Right atrium auricular region (tissue), 2 donors: ENCODE results near the gene EVC. TPM values are rescaled to one million over a fixed set of nuclear protein-coding genes. Genes with fewer than 3 reads are reported as not detected.

Source experiments
- DNase-seq: peaks from one replicate; pipeline ENCODE4 v3.0.0-alpha.2; 2019; ENCODE audit warnings: low spot score
- H3K27ac ChIP-seq, 2 donors: fragments of 200-600 bp; sonication (generic); 1 replicate in 1 of 2; 2 replicates in 1 of 2; pipeline ENCODE4 v1.5.1; 2016 to 2019
- H3K27me3 ChIP-seq, 2 donors: fragments of 200-600 bp; sonication (generic); one replicate each; pipeline versions ENCODE4 v1.5.1 to v1.6.0; 2017 to 2019
- H3K36me3 ChIP-seq: fragments of 200-600 bp; sonication (generic); one replicate; pipeline ENCODE4 v1.5.1; 2016
- H3K4me1 ChIP-seq, 2 donors: fragments of 200-600 bp; sonication (generic); one replicate each; pipeline versions ENCODE4 v1.5.1 to v1.6.0; 2017 to 2019
- H3K4me3 ChIP-seq, 2 donors: fragments of 200-600 bp; sonication (generic); 1 replicate in 1 of 2; 2 replicates in 1 of 2; pipeline ENCODE4 v1.5.1; 2017 to 2019; ENCODE audit warnings: mild to moderate bottlenecking in 1 of 2, moderate library complexity in 1 of 2
- H3K9me3 ChIP-seq, 2 donors: fragments of 200-600 bp; sonication (generic); one replicate each; pipeline ENCODE4 v1.5.1; 2019
- total RNA-seq, 2 donors: library from RNA; depleted of rRNA; stranded (reverse); fragments of >200 nt; gene quantifications; one replicate each; pipeline ENCODE4 v1.1.0, GENCODE V29; 2016
- TF ChIP-seq, protein P1 (sequence below), 2 donors: fragments of 200-600 bp; sonication (generic); IDR thresholded peaks; one replicate each; pipeline ENCODE4 v1.5.1; 2019; ENCODE audit warnings: antibody characterized with exemption in 2 of 2

Gene EVC
- total RNA-seq, 2 donors from 2014 or later: 8.6 to 14.1 TPM

GRCh38 chr4:5839751-5840674, 129.0 kb downstream of the EVC start:
- Histone ChIP-seq H3K27me3 (no peaks in the 10 kb centered on the region), H3K36me3 (no peaks in the 10 kb centered on the region), H3K9me3 (no peaks in the 10 kb centered on the region), H3K4me3 (no peak overlapping the region), H3K4me1 (peaks cover 0 to 5% of the 10 kb centered on the region in 2 donors), H3K27ac (no peak overlapping the region)
- TF ChIP-seq, protein P1, sequence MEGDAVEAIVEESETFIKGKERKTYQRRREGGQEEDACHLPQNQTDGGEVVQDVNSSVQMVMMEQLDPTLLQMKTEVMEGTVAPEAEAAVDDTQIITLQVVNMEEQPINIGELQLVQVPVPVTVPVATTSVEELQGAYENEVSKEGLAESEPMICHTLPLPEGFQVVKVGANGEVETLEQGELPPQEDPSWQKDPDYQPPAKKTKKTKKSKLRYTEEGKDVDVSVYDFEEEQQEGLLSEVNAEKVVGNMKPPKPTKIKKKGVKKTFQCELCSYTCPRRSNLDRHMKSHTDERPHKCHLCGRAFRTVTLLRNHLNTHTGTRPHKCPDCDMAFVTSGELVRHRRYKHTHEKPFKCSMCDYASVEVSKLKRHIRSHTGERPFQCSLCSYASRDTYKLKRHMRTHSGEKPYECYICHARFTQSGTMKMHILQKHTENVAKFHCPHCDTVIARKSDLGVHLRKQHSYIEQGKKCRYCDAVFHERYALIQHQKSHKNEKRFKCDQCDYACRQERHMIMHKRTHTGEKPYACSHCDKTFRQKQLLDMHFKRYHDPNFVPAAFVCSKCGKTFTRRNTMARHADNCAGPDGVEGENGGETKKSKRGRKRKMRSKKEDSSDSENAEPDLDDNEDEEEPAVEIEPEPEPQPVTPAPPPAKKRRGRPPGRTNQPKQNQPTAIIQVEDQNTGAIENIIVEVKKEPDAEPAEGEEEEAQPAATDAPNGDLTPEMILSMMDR (IDR thresholded peaks at IDR 0.05): no peak
- DNase-seq: peak; percentile 76

DNA sequence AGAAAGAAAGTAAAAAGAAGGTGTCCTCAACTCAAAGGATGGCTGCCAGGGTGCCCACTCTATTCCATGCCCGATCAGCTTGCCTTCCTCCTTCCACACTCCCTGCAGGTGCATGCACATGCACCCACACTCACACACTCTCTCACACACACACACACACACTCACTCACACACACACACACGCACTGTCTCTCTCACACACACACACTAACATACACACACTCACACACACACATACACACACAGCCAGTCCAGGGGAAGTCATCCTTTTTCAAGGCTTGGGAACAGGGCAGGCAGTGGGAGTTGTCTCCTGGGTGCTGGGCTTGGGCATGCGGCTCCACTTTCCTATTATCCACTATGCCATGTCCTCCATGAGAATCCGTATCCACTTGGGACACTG, 131.5 kb downstream of the EVC start:
- no peak overlapping the region for H3K27ac ChIP-seq
- no peak overlapping the region for H3K4me3 ChIP-seq
- H3K9me3 ChIP-seq: no peaks in the 10 kb centered on the region
- peaks cover 0 to 5% of the 10 kb centered on the region in 2 donors for H3K4me1 ChIP-seq
- DNase-seq: no peak
- H3K36me3 ChIP-seq: no peaks in the 10 kb centered on the region
- TF ChIP-seq, protein P1 (IDR thresholded peaks at IDR 0.05): no peak
- H3K27me3 ChIP-seq: no peaks in the 10 kb centered on the region

GRCh38 chr4:5843573-5844530, 132.9 kb downstream of the EVC start:
- Histone ChIP-seq H3K27ac (no peak overlapping the region), H3K9me3 (no peaks in the 10 kb centered on the region), H3K4me1 (peaks cover 0 to 5% of the 10 kb centered on the region in 2 donors), H3K36me3 (no peaks in the 10 kb centered on the region), H3K27me3 (no peaks in the 10 kb centered on the region), H3K4me3 (no peak overlapping the region)
- TF ChIP-seq, protein P1 (IDR thresholded peaks at IDR 0.05): no peak
- no peak for DNase-seq

- no peak overlapping the region for H3K27ac ChIP-seq
- peaks cover 0 to 3% of the 10 kb centered on the region in 2 donors for H3K4me1 ChIP-seq
- no peak for DNase-seq
- TF ChIP-seq, protein P1 (IDR thresholded peaks at IDR 0.05): no peak
- H3K36me3 ChIP-seq: no peaks in the 10 kb centered on the region
- H3K9me3 ChIP-seq: no peaks in the 10 kb centered on the region
- no peak overlapping the region for H3K4me3 ChIP-seq
- no peaks in the 10 kb centered on the region for H3K27me3 ChIP-seq
Observed at GRCh38 chr4:5845035-5845905, 134.3 kb downstream of the EVC start.

- no peaks in the 10 kb centered on the region for H3K27me3 ChIP-seq
- no peaks in the 10 kb centered on the region for H3K4me1 ChIP-seq
- no peak for DNase-seq
- H3K36me3 ChIP-seq: no peaks in the 10 kb centered on the region
- H3K27ac ChIP-seq: no peak overlapping the region
- H3K4me3 ChIP-seq: no peak overlapping the region
- no peaks in the 10 kb centered on the region for H3K9me3 ChIP-seq
- TF ChIP-seq, protein P1 (IDR thresholded peaks at IDR 0.05): no peak
Observed at GRCh38 chr4:5851637-5852301, 140.8 kb downstream of the EVC start.
